Esophagus muscularis mucosa (tissue), 4 donors: Measurements from ENCODE around the gene PRMT7. TPM values are rescaled to one million over a fixed set of nuclear protein-coding genes. Genes with fewer than 3 reads are reported as not detected.

ENCODE experiments used
- DNase-seq: peaks from one replicate; pipeline ENCODE4 v3.0.0-alpha.2; 2017; ENCODE audit errors: extremely low spot score
- H3K27ac ChIP-seq, 4 donors: fragments of 200-600 bp; sonication (generic); replicated peaks in 1 of 4; 1 replicate in 3 of 4; 2 replicates in 1 of 4; pipeline ENCODE4 v1.5.1; 2016 to 2019; ENCODE audit warnings: mild to moderate bottlenecking in 1 of 4
- H3K27me3 ChIP-seq, 4 donors: fragments of 200-600 bp; sonication (generic); one replicate each; pipeline versions ENCODE4 v1.5.1 to v1.6.0; 2016 to 2019
- H3K36me3 ChIP-seq, 4 donors: fragments of 200-600 bp; sonication (generic); one replicate each; pipeline ENCODE4 v1.5.1; 2016 to 2019
- H3K4me1 ChIP-seq, 4 donors: fragments of 200-600 bp; sonication (generic); one replicate each; pipeline ENCODE4 v1.5.1; 2016 to 2019
- H3K4me3 ChIP-seq, 4 donors: fragments of 200-600 bp; sonication (generic); 1 replicate in 2 of 4; 2 replicates in 2 of 4; pipeline ENCODE4 v1.5.1; 2016 to 2019; ENCODE audit warnings: mild to moderate bottlenecking in 4 of 4, moderate library complexity in 1 of 4
- H3K9me3 ChIP-seq, 4 donors: fragments of 200-600 bp; sonication (generic); 1 replicate in 3 of 4; 2 replicates in 1 of 4; pipeline ENCODE4 v1.5.1; 2016 to 2019
- EP300 ChIP-seq: sonication (generic); formaldehyde crosslinking; IDR thresholded peaks from one replicate; pipeline ENCODE4 v1.6.1; 2017; ENCODE audit warnings: antibody characterized with exemption
- POLR2A ChIP-seq: fragments of 450-650 bp; IDR thresholded peaks from one replicate; pipeline ENCODE4 v1.6.1; 2017; ENCODE audit warnings: antibody characterized with exemption, moderate library complexity, mild to moderate bottlenecking, low read depth
- POLR2AphosphoS5 ChIP-seq, 2 donors: sonication (generic); formaldehyde crosslinking; IDR thresholded peaks; one replicate each; pipeline ENCODE4 v1.6.1; 2017; ENCODE audit warnings: antibody characterized with exemption in 2 of 2
- WGBS: methylation state at CpG from one replicate; pipeline ENCODE4 v1.1.5; 2018; 5-methylcytosine and 5-hydroxymethylcytosine counted together
- intact Hi-C: fragments of 100-400 bp; cut with DNase I; formaldehyde crosslinking; loops from one replicate; pipeline ENCODE4 v1.15.1; 2023
- total RNA-seq, 4 donors: library from RNA; depleted of rRNA; stranded (reverse); fragments of >200 nt; gene quantifications; one replicate each; pipeline versions ENCODE4 v1.1.0 to v1.2.1, GENCODE V29; 2016
- TF ChIP-seq, protein P1 (sequence below), 3 experiments: fragments of 200-600 bp in 2 of 3; fragments of 450-650 bp in 1 of 3; sonication (generic) in 2 of 3; IDR thresholded peaks; one replicate each; pipeline ENCODE4 v1.5.1; 2017 to 2019; ENCODE audit warnings: antibody characterized with exemption in 3 of 3, mild to moderate bottlenecking in 2 of 3, moderate library complexity in 1 of 3

The PRMT7 gene
- total RNA-seq, 4 donors from 2014 or later = 20.0 to 31.1 (median 26.8) TPM

DNA sequence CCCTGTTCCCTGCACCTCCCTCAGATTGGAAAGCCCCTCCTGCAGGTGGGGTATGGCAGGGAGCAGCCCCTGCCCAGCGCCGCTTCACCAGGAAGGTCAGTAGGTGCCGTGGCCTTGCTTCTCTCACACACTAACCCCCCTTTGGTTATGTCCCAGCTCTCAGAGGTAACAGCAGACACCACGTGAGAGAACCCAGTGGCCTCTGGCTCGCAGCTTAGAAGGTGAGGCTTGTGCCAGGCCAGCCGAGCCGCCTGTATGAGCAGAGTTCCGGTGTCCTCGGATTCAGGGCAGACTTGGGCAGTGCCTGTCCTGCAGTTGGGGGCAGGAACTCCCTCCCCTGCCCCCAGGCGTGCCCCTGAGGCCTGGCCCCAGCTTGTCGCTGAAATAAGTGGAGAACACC lies 47.1 kb downstream of the PRMT7 start:
- Histone ChIP-seq H3K27ac (no peak overlapping the region), H3K36me3 (peaks cover 40 to 73% (median 70%) of the 10 kb centered on the region in 4 donors), H3K4me1 (peaks cover 0 to 18% (median 0%) of the 10 kb centered on the region in 4 donors), H3K4me3 (no peak overlapping the region), H3K27me3 (no peaks in the 10 kb centered on the region), H3K9me3 (no peaks in the 10 kb centered on the region)
- TF ChIP-seq EP300 = no peak
- TF ChIP-seq POLR2AphosphoS5 (IDR thresholded peaks at IDR 0.05) = no peak
- TF ChIP-seq POLR2A = no peak
- TF ChIP-seq, protein P1, sequence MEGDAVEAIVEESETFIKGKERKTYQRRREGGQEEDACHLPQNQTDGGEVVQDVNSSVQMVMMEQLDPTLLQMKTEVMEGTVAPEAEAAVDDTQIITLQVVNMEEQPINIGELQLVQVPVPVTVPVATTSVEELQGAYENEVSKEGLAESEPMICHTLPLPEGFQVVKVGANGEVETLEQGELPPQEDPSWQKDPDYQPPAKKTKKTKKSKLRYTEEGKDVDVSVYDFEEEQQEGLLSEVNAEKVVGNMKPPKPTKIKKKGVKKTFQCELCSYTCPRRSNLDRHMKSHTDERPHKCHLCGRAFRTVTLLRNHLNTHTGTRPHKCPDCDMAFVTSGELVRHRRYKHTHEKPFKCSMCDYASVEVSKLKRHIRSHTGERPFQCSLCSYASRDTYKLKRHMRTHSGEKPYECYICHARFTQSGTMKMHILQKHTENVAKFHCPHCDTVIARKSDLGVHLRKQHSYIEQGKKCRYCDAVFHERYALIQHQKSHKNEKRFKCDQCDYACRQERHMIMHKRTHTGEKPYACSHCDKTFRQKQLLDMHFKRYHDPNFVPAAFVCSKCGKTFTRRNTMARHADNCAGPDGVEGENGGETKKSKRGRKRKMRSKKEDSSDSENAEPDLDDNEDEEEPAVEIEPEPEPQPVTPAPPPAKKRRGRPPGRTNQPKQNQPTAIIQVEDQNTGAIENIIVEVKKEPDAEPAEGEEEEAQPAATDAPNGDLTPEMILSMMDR (IDR thresholded peaks at IDR 0.05) = no peak
- DNase-seq = no peak
- intact Hi-C loops = no loop called here
- WGBS = 93% methylated on average over 2 of the region's 11 CpGs

DNA sequence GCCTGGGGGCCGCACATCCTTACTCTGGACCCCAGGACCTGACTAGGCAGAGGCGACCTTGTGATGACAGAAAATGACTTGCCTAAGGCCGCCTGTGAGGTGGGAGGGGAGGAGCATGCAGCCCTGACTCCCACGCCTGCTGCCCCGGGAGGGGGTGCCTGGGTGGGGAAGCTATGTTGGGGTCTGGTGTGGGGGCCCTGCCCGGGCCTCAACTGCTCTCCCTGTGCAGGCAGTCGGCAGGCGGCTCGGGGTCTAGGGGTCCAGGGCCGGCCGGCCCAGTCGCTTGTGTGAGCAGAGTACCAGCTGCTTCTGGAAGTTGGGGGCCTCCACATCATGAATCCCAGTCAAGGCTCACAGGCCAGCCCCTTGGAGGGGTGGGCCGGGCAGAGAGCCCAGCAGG lies 48.1 kb downstream of the PRMT7 start:
- no peak overlapping the region for H3K4me3 ChIP-seq

GRCh38 chr16:68359398-68360191 lies 48.8 kb downstream of the PRMT7 start:
- no peak overlapping the region for H3K27ac ChIP-seq
- peaks cover 0 to 13% (median 0%) of the 10 kb centered on the region in 4 donors for H3K27me3 ChIP-seq
- no peak overlapping the region for H3K4me3 ChIP-seq
- H3K4me1 ChIP-seq = peaks cover 0 to 18% (median 0%) of the 10 kb centered on the region in 4 donors
- WGBS = 94% methylated on average over 13 of the region's 23 CpGs
- DNase-seq = no peak
- H3K9me3 ChIP-seq = no peaks in the 10 kb centered on the region
- H3K36me3 ChIP-seq = peaks cover 24 to 56% (median 53%) of the 10 kb centered on the region in 4 donors
- intact Hi-C loops = no loop called here
- TF ChIP-seq POLR2AphosphoS5 (IDR thresholded peaks at IDR 0.05) = no peak
- TF ChIP-seq, protein P1 (IDR thresholded peaks at IDR 0.05) = no peak
- TF ChIP-seq POLR2A = no peak
- TF ChIP-seq EP300 = no peak

More for the DNA sequence above, 48.1 kb downstream of the PRMT7 start:
- H3K9me3 ChIP-seq = no peaks in the 10 kb centered on the region
- 88% methylated on average over 7 of the region's 13 CpGs for WGBS
- peaks cover 0 to 6% (median 0%) of the 10 kb centered on the region in 4 donors for H3K27me3 ChIP-seq
- intact Hi-C loops = no loop called here
- peaks cover 31 to 62% (median 59%) of the 10 kb centered on the region in 4 donors for H3K36me3 ChIP-seq
- TF ChIP-seq EP300 (no peak), POLR2A (no peak), POLR2AphosphoS5 (IDR thresholded peaks at IDR 0.05) (no peak)
- TF ChIP-seq, protein P1 (IDR thresholded peaks at IDR 0.05) = no peak
- DNase-seq = no peak
- H3K4me1 ChIP-seq = peaks cover 0 to 18% (median 0%) of the 10 kb centered on the region in 4 donors
- no peak overlapping the region for H3K27ac ChIP-seq

DNA sequence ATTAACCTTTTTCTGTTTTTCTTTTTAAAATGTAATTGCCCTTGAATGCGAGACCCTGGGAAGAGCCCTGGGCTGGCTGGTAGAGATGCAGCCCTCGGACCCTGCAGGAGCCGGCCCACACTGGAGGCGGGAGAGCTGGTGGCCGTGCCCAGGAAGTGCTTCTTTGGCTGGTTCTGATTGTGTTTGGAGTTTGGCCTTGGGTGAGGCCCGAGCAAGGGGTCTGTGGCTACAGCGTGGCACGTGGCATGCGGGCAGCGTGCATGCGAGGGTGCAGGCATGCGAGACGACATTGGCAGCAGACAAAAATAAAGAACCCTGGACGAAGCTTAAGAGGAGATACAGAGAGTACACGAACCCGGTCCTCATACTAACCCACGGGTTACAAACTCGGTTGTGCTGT lies 49.7 kb downstream of the PRMT7 start:
- Histone ChIP-seq H3K4me3 (no peak overlapping the region), H3K27me3 (peaks cover 0 to 22% (median 1%) of the 10 kb centered on the region in 4 donors), H3K27ac (no peak overlapping the region), H3K4me1 (peaks cover 0 to 16% (median 0%) of the 10 kb centered on the region in 4 donors), H3K9me3 (no peaks in the 10 kb centered on the region), H3K36me3 (peaks cover 22 to 46% (median 43%) of the 10 kb centered on the region in 4 donors)
- no peak for DNase-seq
- intact Hi-C loops = no loop called here
- TF ChIP-seq, protein P1 (IDR thresholded peaks at IDR 0.05) = no peak
- TF ChIP-seq POLR2AphosphoS5 (IDR thresholded peaks at IDR 0.05) (no peak), EP300 (no peak), POLR2A (no peak)
- WGBS = 91% methylated on average over 18 of the region's 18 CpGs
